Coronary artery (tissue), 2 donors: ENCODE data around the gene KCNJ1.

Experiments
- DNase-seq: peaks from one replicate; pipeline ENCODE4 v3.0.0-alpha.2; 2017; ENCODE audit warnings: low spot score
- H3K27ac ChIP-seq, 2 donors: fragments of 200-600 bp; sonication (generic); one replicate each; pipeline ENCODE4 v1.5.1; 2016 to 2019
- H3K4me3 ChIP-seq: fragments of 200-600 bp; sonication (generic); 2 replicates; pipeline ENCODE4 v1.5.1; 2016; ENCODE audit warnings: mild to moderate bottlenecking, moderate library complexity
- TF ChIP-seq, protein P1 (sequence below): fragments of 200-600 bp; sonication (generic); IDR thresholded peaks from one replicate; pipeline ENCODE4 v1.5.1; 2019; ENCODE audit warnings: antibody characterized with exemption

The KCNJ1 gene

DNA sequence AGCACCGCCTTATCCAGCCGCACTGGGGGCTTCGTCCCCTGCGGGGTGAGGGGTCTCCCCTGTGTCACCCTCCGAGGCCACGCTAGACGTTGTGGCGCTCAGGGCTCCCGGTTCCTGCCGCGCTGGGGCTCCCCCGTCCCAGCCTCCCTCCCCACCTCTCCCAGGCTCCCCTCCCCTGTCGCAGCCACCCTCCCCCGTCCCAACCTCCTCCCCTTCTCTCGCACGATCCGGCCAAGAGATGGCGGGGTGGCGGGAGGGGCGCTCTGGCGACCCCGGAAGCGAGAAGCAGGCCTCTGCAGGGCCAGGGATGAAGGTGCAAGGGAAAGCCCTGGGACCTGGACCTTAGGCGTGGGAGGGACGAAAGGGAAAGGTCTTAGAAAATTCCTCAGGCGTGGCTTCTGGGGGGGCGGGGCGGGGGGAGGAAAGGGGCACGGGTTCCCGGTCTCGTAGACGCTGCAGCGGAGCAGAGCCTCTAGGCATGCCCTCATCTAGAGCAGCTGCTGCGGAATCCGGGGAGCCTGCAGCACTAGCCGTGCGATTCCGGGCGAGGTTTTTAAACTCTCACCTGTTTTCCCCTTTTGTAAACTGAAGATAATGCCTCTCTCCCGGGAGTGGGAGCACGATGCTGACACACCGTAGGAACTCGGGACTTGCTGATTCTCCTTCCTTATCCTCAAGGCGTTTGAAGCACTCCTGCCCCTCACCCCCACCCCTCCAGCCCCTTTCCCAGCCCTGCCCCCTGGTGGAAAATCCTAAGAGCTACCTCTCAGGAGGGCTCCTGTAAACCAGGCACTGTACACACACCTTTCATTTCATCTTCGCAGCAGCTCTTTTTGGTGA, 38.5 kb upstream of the KCNJ1 start:
- H3K4me3 ChIP-seq = peak overlapping the region; percentile 78
- no peak for DNase-seq
- peak overlapping the region; percentile 43 to 81 for H3K27ac ChIP-seq
- TF ChIP-seq, protein P1, sequence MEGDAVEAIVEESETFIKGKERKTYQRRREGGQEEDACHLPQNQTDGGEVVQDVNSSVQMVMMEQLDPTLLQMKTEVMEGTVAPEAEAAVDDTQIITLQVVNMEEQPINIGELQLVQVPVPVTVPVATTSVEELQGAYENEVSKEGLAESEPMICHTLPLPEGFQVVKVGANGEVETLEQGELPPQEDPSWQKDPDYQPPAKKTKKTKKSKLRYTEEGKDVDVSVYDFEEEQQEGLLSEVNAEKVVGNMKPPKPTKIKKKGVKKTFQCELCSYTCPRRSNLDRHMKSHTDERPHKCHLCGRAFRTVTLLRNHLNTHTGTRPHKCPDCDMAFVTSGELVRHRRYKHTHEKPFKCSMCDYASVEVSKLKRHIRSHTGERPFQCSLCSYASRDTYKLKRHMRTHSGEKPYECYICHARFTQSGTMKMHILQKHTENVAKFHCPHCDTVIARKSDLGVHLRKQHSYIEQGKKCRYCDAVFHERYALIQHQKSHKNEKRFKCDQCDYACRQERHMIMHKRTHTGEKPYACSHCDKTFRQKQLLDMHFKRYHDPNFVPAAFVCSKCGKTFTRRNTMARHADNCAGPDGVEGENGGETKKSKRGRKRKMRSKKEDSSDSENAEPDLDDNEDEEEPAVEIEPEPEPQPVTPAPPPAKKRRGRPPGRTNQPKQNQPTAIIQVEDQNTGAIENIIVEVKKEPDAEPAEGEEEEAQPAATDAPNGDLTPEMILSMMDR = no peak

DNA sequence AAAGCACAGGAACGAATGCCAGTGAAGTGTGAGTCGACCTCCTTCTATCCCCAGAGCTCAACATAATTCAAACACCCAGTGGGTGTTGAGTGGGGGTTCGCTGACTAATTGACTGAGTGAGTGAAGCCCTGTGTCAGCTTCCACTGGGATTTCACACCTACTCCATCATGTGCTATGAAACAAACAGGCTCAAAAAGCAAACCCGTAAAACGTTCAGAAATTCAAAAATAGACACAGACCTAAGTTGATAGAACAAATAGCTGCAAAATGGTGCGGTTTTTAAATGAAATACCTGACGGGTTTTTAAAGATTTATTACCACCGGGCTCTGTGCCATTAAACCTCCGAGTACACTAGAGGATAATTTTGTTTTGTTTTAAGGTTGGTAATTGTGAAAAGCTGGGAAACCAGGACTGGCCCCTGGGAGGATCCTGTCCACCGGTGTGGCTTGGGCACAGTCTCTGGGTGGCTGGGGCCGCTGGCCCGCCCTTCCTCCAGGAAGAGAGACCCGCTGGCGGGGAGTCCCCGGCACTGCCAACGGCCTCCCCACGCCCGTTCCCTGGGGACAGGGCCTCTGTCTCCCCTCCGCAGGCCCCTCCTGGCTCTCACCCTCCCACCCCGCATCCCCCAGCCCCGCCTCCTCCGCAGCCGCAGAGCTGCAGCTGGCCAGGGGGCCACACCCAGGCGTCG, 37.7 kb upstream of the KCNJ1 start:
- no peak for DNase-seq
- Histone ChIP-seq H3K4me3 (peak overlapping the region; percentile 78), H3K27ac (peak overlapping the region; percentile 43 to 81)
- TF ChIP-seq, protein P1 = no peak

- peak overlapping the region; percentile 78 for H3K4me3 ChIP-seq
- peak overlapping the region in 1 of 2 donors; percentile 81 for H3K27ac ChIP-seq
- TF ChIP-seq, protein P1 = no peak
- no peak for DNase-seq
These were observed 37.2 kb upstream of the KCNJ1 start for GRCh38 chr11:128904303-128904655.

- TF ChIP-seq, protein P1 = no peak
- Histone ChIP-seq H3K27ac (peak overlapping the region in 1 of 2 donors; percentile 81), H3K4me3 (no peak overlapping the region)
- DNase-seq = no peak
These were observed 36.4 kb upstream of the KCNJ1 start for GRCh38 chr11:128903248-128904061.

DNA sequence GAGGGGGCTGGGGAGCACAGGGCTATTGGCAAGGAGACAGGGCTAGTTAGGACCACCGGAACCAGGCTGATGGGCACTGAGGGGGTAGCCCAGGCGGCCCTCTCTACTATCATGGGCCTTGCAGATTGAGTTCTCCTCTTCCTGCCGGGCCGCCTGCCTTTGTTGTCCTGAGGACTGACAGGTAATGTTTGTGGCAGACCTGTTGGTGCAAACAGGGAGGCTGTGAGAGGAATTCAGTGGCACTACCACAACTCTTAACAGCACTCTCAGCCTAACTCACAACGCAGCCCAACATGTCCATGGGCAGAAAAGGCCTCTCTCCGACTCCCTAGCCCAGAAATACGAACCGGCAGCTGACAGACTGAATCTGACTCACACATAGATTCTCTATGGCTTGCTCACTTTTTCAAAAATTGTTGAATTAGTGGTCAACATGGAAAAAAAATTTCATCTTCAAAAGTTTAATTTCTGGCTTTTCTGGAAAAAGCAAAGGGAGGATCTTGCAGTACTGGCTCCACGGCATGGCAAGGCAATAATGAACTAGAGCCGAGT, 35.5 kb upstream of the KCNJ1 start:
- Histone ChIP-seq H3K27ac (no peak overlapping the region), H3K4me3 (no peak overlapping the region)
- TF ChIP-seq, protein P1 = no peak
- DNase-seq = no peak

GRCh38 chr11:128901653-128902514, 34.8 kb upstream of the KCNJ1 start:
- TF ChIP-seq, protein P1 = no peak
- no peak overlapping the region for H3K27ac ChIP-seq
- DNase-seq = no peak
- H3K4me3 ChIP-seq = no peak overlapping the region
